Liver (tissue), 9 donors: ENCODE measurements around the gene RCN2. TPM values are rescaled to one million over a fixed set of nuclear protein-coding genes. Genes with fewer than 3 reads are reported as not detected.

ENCODE experiments used
- DNase-seq: peaks from one replicate; pipeline ENCODE4 v3.0.0-alpha.2; 2017; ENCODE audit warnings: low spot score
- H3K27ac ChIP-seq, 2 donors: one replicate each; pipeline ENCODE4 v1.7.0; 2013; ENCODE audit warnings: inconsistent platforms in 2 of 2, low read length in 2 of 2, control low read depth in 1 of 2, low read depth in 1 of 2, mild to moderate bottlenecking in 1 of 2
- H3K27me3 ChIP-seq, 4 donors: one replicate each; pipeline versions ENCODE4 v1.6.1 to v1.7.0; 2013; ENCODE audit warnings: low read length in 3 of 4, inconsistent platforms in 1 of 4, mild to moderate bottlenecking in 1 of 4, moderate library complexity in 1 of 4; ENCODE audit not compliant: control insufficient read depth in 4 of 4, insufficient read depth in 4 of 4
- H3K36me3 ChIP-seq, 4 donors: one replicate each; pipeline versions ENCODE4 v1.6.1 to v1.7.0; 2013; ENCODE audit warnings: low read length in 3 of 4, mild to moderate bottlenecking in 3 of 4, low read depth in 1 of 4, moderate library complexity in 1 of 4; ENCODE audit not compliant: control insufficient read depth in 4 of 4, insufficient read depth in 3 of 4
- H3K4me1 ChIP-seq, 4 donors: one replicate each; pipeline versions ENCODE4 v1.6.1 to v1.7.0; 2013; ENCODE audit warnings: low read length in 3 of 4, mild to moderate bottlenecking in 3 of 4, moderate library complexity in 1 of 4; ENCODE audit not compliant: control insufficient read depth in 4 of 4, insufficient read depth in 4 of 4
- H3K4me3 ChIP-seq, 3 donors: one replicate each; pipeline versions ENCODE4 v1.6.1 to v1.7.0; 2013; ENCODE audit warnings: low read length in 3 of 3, control low read depth in 1 of 3, low read depth in 1 of 3, mild to moderate bottlenecking in 1 of 3
- H3K9ac ChIP-seq, 2 donors: one replicate each; pipeline ENCODE4 v1.7.0; 2013; ENCODE audit warnings: low read length in 2 of 2, mild to moderate bottlenecking in 2 of 2, moderate library complexity in 2 of 2, control low read depth in 1 of 2, low read depth in 1 of 2
- H3K9me3 ChIP-seq, 4 donors: one replicate each; pipeline versions ENCODE4 v1.6.1 to v1.7.0; 2013; ENCODE audit warnings: low read length in 3 of 4; ENCODE audit not compliant: control insufficient read depth in 4 of 4
- ATF3 ChIP-seq: IDR thresholded peaks from 2 replicates; pipeline ENCODE4 v1.6.1; 2016; ENCODE audit warnings: antibody characterized with exemption
- CTCF ChIP-seq: fragments of 150-350 bp; IDR thresholded peaks from 2 replicates; pipeline ENCODE4 v1.5.1; 2017; ENCODE audit warnings: improper control_type of control experiment, low read depth, low read length; ENCODE audit not compliant: missing input control
- EGR1 ChIP-seq, 2 donors: IDR thresholded peaks; 2 replicates each; pipeline ENCODE4 v1.6.1; 2016 to 2018; ENCODE audit warnings: antibody characterized with exemption in 2 of 2, low read depth in 2 of 2
- FOXA1 ChIP-seq: IDR thresholded peaks from 2 replicates; pipeline ENCODE4 v1.6.1; 2016; ENCODE audit warnings: antibody characterized with exemption
- FOXA2 ChIP-seq: IDR thresholded peaks from 2 replicates; pipeline ENCODE4 v1.6.1; 2016; ENCODE audit warnings: antibody characterized with exemption
- GABPA ChIP-seq, 2 donors: IDR thresholded peaks in 1 of 2; conservative IDR thresholded peaks in 1 of 2; 2 replicates each; pipeline ENCODE4 v1.6.1; 2016; ENCODE audit warnings: antibody characterized with exemption in 2 of 2, mild to moderate bottlenecking in 1 of 2, moderate library complexity in 1 of 2
- HNF4A ChIP-seq, 2 donors: conservative IDR thresholded peaks; 2 replicates each; pipeline ENCODE4 v1.6.1; 2016; ENCODE audit warnings: antibody characterized with exemption in 2 of 2, mild to moderate bottlenecking in 2 of 2
- HNF4G ChIP-seq: IDR thresholded peaks from 2 replicates; pipeline ENCODE4 v1.6.1; 2016; ENCODE audit warnings: antibody characterized with exemption
- JUND ChIP-seq, 2 donors: IDR thresholded peaks; 2 replicates each; pipeline ENCODE4 v1.6.1; 2016; ENCODE audit warnings: antibody characterized with exemption in 2 of 2
- MAX ChIP-seq: IDR thresholded peaks from 2 replicates; pipeline ENCODE4 v1.6.1; 2016; ENCODE audit warnings: antibody characterized with exemption
- NR2F2 ChIP-seq: IDR thresholded peaks from 2 replicates; pipeline ENCODE4 v1.6.1; 2016; ENCODE audit warnings: antibody characterized with exemption
- RAD21 ChIP-seq, 2 donors: IDR thresholded peaks; 2 replicates each; pipeline ENCODE4 v1.6.1; 2016; ENCODE audit warnings: antibody characterized with exemption in 2 of 2, mild to moderate bottlenecking in 2 of 2
- REST ChIP-seq: IDR thresholded peaks from 2 replicates; pipeline ENCODE4 v1.6.1; 2016; ENCODE audit warnings: antibody characterized with exemption, mild to moderate bottlenecking
- RXRA ChIP-seq, 2 donors: IDR thresholded peaks; 2 replicates each; pipeline ENCODE4 v1.6.1; 2017 to 2018; ENCODE audit warnings: antibody characterized with exemption in 2 of 2, mild to moderate bottlenecking in 1 of 2
- SP1 ChIP-seq: IDR thresholded peaks from 2 replicates; pipeline ENCODE4 v1.6.1; 2018; ENCODE audit warnings: antibody characterized with exemption, mild to moderate bottlenecking
- TAF1 ChIP-seq: conservative IDR thresholded peaks from 2 replicates; pipeline ENCODE4 v1.6.1; 2016; ENCODE audit warnings: antibody characterized with exemption, mild to moderate bottlenecking
- YY1 ChIP-seq: IDR thresholded peaks from 2 replicates; pipeline ENCODE4 v1.6.1; 2016; ENCODE audit warnings: antibody characterized with exemption, mild to moderate bottlenecking
- ZBTB33 ChIP-seq: IDR thresholded peaks from 2 replicates; pipeline ENCODE4 v1.6.1; 2016; ENCODE audit warnings: antibody characterized with exemption
- WGBS: extraction: QIAGEN DNeasy Blood & Tissue Kit; methylation state at CpG from one replicate; pipeline ENCODE4 v1.1.7; 2013; 5-methylcytosine and 5-hydroxymethylcytosine counted together
- polyA plus RNA-seq, 2 donors: library from polyadenylated mRNA; stranded (reverse) in 1 of 2; unstranded in 1 of 2; fragments of 200-250 nt in 1 of 2; fragments of >200 nt in 1 of 2; fragmentation: Nextera tagmentation in 1 of 2; extraction: Ambion mirVana in 1 of 2; gene quantifications; one replicate each; pipeline versions ENCODE4 v1.2.1 to v1.2.3, GENCODE V29; 2013 to 2015
- total RNA-seq, 2 donors: library from RNA; depleted of rRNA; stranded (reverse); fragments of >200 nt; gene quantifications; one replicate each; pipeline ENCODE4 v1.2.3, GENCODE V29; 2014
- donor health status: healthy.
- donor health status: healthy.
- donor health status: healthy.
- donor health status: healthy.
- donor health status: healthy.

The RCN2 gene
- total and polyA plus RNA-seq, 4 donors, result 8.7 to 28.2 (median 15.1) TPM

- WGBS, result 0% methylated on average over 1 of the region's 1 CpG
- TF ChIP-seq HNF4G (no peak), FOXA2 (no peak), GABPA (IDR thresholded peaks at IDR 0.05 in 1 of 2, conservative IDR thresholded peaks at IDR 0.05 in 1 of 2) (no peak), RAD21 (IDR thresholded peaks at IDR 0.05) (no peak), YY1 (no peak), JUND (IDR thresholded peaks at IDR 0.05) (no peak), NR2F2 (no peak), FOXA1 (no peak), SP1 (no peak), EGR1 (IDR thresholded peaks at IDR 0.05; ENCODE audit: low read depth in 2 of 2) (no peak), CTCF (no peak)
- no peak for DNase-seq
- H3K27ac ChIP-seq, result no peak overlapping the region
- no peaks in the 10 kb centered on the region for H3K9me3 ChIP-seq
- peaks cover 3 to 17% (median 11%) of the 10 kb centered on the region in 4 donors for H3K36me3 ChIP-seq
- H3K4me1 ChIP-seq, result no peaks in the 10 kb centered on the region
- no peak overlapping the region for H3K9ac ChIP-seq
- no peak overlapping the region for H3K4me3 ChIP-seq
- no peaks in the 10 kb centered on the region for H3K27me3 ChIP-seq
These were observed 8.2 kb downstream of the RCN2 start for GRCh38 chr15:76939715-76940114.

- no peaks in the 10 kb centered on the region for H3K4me1 ChIP-seq
- H3K9me3 ChIP-seq, result no peaks in the 10 kb centered on the region
- WGBS, result 97% methylated on average over 2 of the region's 2 CpGs
- no peaks in the 10 kb centered on the region for H3K27me3 ChIP-seq
- no peak overlapping the region for H3K9ac ChIP-seq
- TF ChIP-seq EGR1 (IDR thresholded peaks at IDR 0.05; ENCODE audit: low read depth in 2 of 2) (no peak), YY1 (no peak), HNF4A (conservative IDR thresholded peaks at IDR 0.05) (no peak), TAF1 (no peak), ATF3 (no peak), REST (no peak), JUND (IDR thresholded peaks at IDR 0.05) (no peak), FOXA1 (no peak), SP1 (no peak), GABPA (IDR thresholded peaks at IDR 0.05 in 1 of 2, conservative IDR thresholded peaks at IDR 0.05 in 1 of 2) (no peak), FOXA2 (no peak), NR2F2 (no peak), CTCF (no peak), RAD21 (IDR thresholded peaks at IDR 0.05) (no peak), RXRA (IDR thresholded peaks at IDR 0.05) (no peak), MAX (no peak), ZBTB33 (no peak), HNF4G (no peak)
- DNase-seq, result no peak
- H3K27ac ChIP-seq, result no peak overlapping the region
- peaks cover 5 to 12% (median 10%) of the 10 kb centered on the region in 4 donors for H3K36me3 ChIP-seq
- no peak overlapping the region for H3K4me3 ChIP-seq
These were observed 10.1 kb downstream of the RCN2 start for GRCh38 chr15:76941636-76942035.
